ENCODE measurements around the gene MRPL12.

Gene MRPL12

GRCh38 chr17:81682565-81683207 lies 20.5 kb upstream of the MRPL12 start:
- DNase-seq (ENCODE audit: low spot score): no peak

GRCh38 chr17:81683208-81683583 lies 20.0 kb upstream of the MRPL12 start:
- DNase-seq (ENCODE audit: low spot score): peak; percentile 34

- DNase-seq (ENCODE audit: low spot score): peak; percentile 97
Measured at GRCh38 chr17:81683584-81684441, 19.4 kb upstream of the MRPL12 start, which contains the start of the genes ARL16 and HGS. Gene ARL16 (minus strand): TSS chr17:81683797. CDS start chr17:81683753, 44 bp downstream. Gene HGS (plus strand): TSS chr17:81684011. CDS start chr17:81684067, 56 bp downstream.

DNA sequence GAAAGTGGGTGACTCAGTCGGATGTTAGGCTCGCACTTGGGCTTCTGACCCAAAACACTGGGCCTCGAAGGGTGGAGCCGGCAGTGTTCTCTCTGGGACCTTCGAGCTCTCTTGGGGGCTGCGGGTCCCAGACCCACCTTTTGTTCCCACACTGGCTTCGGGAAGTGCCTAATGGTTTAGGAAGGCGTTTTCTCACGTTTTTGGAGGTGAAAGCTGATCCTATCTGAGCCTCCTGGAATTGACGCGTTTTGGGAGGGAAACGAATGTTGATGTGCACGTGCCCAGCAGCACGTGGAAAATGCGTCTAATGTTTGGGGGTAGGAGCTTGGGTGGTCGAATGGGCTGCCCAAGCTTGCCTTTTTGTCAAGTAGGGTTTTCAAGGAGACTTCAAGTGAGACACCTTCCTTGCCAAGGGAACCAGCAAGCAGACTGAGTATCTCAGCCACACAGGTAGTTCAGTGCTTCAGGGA lies 18.7 kb upstream of the MRPL12 start:
- no peak for DNase-seq (ENCODE audit: low spot score)

DNA sequence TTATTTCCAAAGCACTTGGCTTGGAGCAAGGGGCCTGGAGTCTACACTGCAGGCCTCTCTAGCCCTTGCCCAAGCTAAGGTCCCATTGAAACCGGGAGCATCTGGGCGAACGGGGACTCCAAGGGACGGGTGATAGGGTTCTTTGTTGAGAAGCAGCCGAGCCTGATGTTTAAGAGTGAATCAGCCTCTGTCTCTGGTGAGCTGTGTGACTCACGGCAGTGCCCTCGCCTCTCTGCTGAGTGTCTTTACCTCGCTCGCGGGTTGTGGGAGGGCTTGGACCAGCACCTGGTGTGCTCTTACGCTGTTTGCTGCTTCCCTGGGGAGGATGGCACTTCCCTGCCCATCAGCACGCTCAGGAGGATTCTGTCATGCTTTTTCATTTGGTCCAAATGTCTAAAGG lies 18.1 kb upstream of the MRPL12 start:
- no peak for DNase-seq (ENCODE audit: low spot score)

DNA sequence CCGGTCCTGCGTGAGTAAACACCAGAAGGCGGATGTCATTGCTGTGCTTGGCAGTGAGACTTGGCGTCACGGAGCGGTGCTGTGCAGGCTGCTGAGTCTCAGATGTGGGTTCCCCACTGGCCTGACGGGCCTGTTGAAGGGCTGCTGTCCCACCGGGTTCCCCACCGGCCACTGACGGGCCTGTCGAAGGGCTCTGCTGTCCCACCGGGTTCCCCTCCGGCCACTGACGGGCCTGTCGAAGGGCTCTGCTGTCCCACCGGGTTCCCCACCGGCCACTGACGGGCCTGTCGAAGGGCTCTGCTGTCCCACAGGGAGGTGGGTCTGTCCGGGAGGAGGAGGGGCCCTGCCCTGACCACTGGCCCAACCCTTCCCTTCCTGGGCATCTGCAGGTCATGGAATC lies 16.6 kb upstream of the MRPL12 start:
- no peak for DNase-seq (ENCODE audit: low spot score)

- DNase-seq (ENCODE audit: low spot score): no peak
Measured at GRCh38 chr17:81687770-81688541, 15.2 kb upstream of the MRPL12 start.

GRCh38 chr17:81688616-81689015 lies 14.6 kb upstream of the MRPL12 start:
- no peak for DNase-seq (ENCODE audit: low spot score)

- no peak for DNase-seq (ENCODE audit: low spot score)
Measured at GRCh38 chr17:81690066-81690465, 13.1 kb upstream of the MRPL12 start.

- DNase-seq (ENCODE audit: low spot score): no peak
Measured at GRCh38 chr17:81690549-81690948, 12.6 kb upstream of the MRPL12 start.

GRCh38 chr17:81691196-81691595 lies 12.0 kb upstream of the MRPL12 start:
- no peak for DNase-seq (ENCODE audit: low spot score)

- no peak for DNase-seq (ENCODE audit: low spot score)
Measured at GRCh38 chr17:81691608-81692007, 11.6 kb upstream of the MRPL12 start.

DNA sequence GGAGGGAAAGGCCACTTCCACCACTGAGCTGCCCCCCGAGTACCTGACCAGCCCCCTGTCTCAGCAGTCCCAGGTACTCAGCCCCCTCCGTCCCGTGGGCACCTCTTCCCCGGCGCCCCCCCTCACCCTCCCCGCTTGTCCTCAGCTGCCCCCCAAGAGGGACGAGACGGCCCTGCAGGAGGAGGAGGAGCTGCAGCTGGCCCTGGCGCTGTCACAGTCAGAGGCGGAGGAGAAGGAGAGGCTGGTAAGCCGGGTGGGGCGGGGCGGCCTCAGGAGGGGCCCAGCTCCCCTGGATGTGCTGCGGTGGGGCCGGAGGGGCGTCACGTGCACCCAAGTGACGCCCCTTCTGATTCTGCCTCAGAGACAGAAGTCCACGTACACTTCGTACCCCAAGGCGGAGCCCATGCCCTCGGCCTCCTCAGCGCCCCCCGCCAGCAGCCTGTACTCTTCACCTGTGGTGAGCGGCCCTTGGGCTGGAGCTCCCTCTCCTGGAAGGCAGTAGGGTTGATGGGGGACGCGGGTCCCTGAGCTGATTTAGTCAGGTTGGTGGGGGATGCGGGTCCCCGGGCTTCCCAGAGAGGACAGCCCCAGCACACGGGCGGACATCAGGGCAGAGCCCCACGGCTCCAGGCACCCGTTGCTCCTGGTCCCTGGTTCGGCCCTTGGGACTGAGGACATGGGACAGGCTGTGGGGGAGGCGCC lies 9.5 kb upstream of the MRPL12 start:
- DNase-seq (ENCODE audit: low spot score): no peak

DNA sequence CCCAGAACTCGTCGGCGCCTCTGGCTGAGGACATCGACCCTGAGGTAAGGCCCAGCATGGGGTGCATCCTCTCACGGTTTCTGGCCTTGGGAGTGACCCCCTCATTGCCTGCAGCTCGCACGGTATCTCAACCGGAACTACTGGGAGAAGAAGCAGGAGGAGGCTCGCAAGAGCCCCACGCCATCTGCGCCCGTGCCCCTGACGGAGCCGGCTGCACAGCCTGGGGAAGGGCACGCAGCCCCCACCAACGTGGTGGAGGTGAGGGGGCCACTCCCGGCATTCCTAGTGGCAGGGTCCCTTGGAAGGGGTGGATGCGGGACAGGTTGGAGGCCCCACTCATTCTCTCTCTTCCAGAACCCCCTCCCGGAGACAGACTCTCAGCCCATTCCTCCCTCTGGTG lies 8.4 kb upstream of the MRPL12 start:
- DNase-seq (ENCODE audit: low spot score): no peak

DNA sequence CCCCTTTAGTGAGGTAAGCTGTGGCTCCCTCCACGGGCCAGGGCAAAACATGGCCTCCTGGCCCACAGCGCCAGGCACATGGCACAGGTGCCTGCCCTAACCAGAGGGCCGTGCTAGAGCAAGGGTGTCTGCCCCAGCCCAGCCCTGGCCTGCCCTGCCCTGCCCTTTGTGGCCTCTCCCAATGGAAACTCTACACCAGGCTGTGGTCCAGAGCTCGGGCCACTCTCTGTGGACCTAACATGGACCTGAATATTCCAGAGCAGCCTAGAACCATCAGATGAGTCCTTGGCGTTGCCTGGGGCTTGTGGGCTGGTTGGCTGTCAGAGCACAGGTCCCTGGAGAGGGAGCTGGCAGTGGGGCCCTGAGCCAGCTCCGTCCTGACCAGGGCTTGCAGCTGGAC lies 8.0 kb upstream of the MRPL12 start:
- DNase-seq (ENCODE audit: low spot score): no peak

GRCh38 chr17:81695801-81696200 lies 7.4 kb upstream of the MRPL12 start:
- DNase-seq (ENCODE audit: low spot score): no peak

- DNase-seq (ENCODE audit: low spot score): no peak
Measured at GRCh38 chr17:81696218-81696941, 6.8 kb upstream of the MRPL12 start.

GRCh38 chr17:81697261-81698044 lies 5.7 kb upstream of the MRPL12 start:
- DNase-seq (ENCODE audit: low spot score): no peak

- DNase-seq (ENCODE audit: low spot score): no peak
Measured at GRCh38 chr17:81700353-81701287, 2.5 kb upstream of the MRPL12 start.
